Peyer's patch (tissue), 4 donors: ENCODE results near the gene C1orf105.

ENCODE experiments used
- CTCF ChIP-seq, 6 experiments: fragments of 450-650 bp in 4 of 6; fragments of 200-600 bp in 2 of 6; sonication (generic) in 1 of 6; IDR thresholded peaks; one replicate each; pipeline ENCODE4 v1.5.1; 2017 to 2019; ENCODE audit warnings: antibody characterized with exemption in 6 of 6, mild to moderate bottlenecking in 3 of 6, moderate library complexity in 1 of 6
- POLR2A ChIP-seq, 2 donors: fragments of 450-650 bp; IDR thresholded peaks; one replicate each; pipeline ENCODE4 v1.5.1; 2017; ENCODE audit warnings: antibody characterized with exemption in 2 of 2, mild to moderate bottlenecking in 2 of 2, moderate library complexity in 2 of 2

GRCh38 chr1:172395576-172395975 lies 24.9 kb upstream of the C1orf105 start:
- TF ChIP-seq CTCF (IDR thresholded peaks at IDR 0.05), result no peak
- TF ChIP-seq POLR2A (IDR thresholded peaks at IDR 0.05), result no peak
